Kasumi-1 (cell line): ENCODE results near the gene THRA.

Experiments used
- DNase-seq, 2 experiments: peaks; one replicate each; lab custom pipeline; 2025; lab: John Stamatoyannopoulos, UW

THRA gene

GRCh38 chr17:40064971-40065768 lies 2.4 kb downstream of the THRA start:
- DNase-seq, result no peak

- DNase-seq, result no peak
Measured at GRCh38 chr17:40065769-40066510, 3.2 kb downstream of the THRA start.

GRCh38 chr17:40067710-40068109 lies 4.9 kb downstream of the THRA start:
- no peak for DNase-seq

GRCh38 chr17:40068129-40068581 lies 5.4 kb downstream of the THRA start:
- no peak for DNase-seq

GRCh38 chr17:40068584-40068916 lies 5.8 kb downstream of the THRA start:
- no peak for DNase-seq

- DNase-seq, result peak; percentile 63 to 66
Measured at GRCh38 chr17:40068917-40069750, 6.4 kb downstream of the THRA start.

GRCh38 chr17:40069751-40070708 lies 7.3 kb downstream of the THRA start:
- peak; percentile 9 for DNase-seq

- DNase-seq, result no peak
Measured at GRCh38 chr17:40070709-40071312, 8.0 kb downstream of the THRA start.

- no peak for DNase-seq
Measured at GRCh38 chr17:40071313-40072039, 8.7 kb downstream of the THRA start.

- no peak for DNase-seq
Measured at GRCh38 chr17:40072040-40072734, 9.4 kb downstream of the THRA start.

GRCh38 chr17:40072735-40073346 lies 10.1 kb downstream of the THRA start:
- DNase-seq, result no peak

- no peak for DNase-seq
Measured at GRCh38 chr17:40073454-40074174, 10.8 kb downstream of the THRA start.

GRCh38 chr17:40074175-40074512 lies 11.4 kb downstream of the THRA start:
- DNase-seq, result no peak

- DNase-seq, result no peak
Measured at GRCh38 chr17:40074871-40075200, 12.1 kb downstream of the THRA start.

- peak; percentile 70 to 77 for DNase-seq
Measured at GRCh38 chr17:40075201-40075941, 12.6 kb downstream of the THRA start.

GRCh38 chr17:40075942-40076498 lies 13.3 kb downstream of the THRA start:
- DNase-seq, result no peak

GRCh38 chr17:40076591-40076990 lies 13.8 kb downstream of the THRA start:
- no peak for DNase-seq

- DNase-seq, result no peak
Measured at GRCh38 chr17:40079545-40079944, 16.8 kb downstream of the THRA start.
